Immature natural killer cell (primary cell): ENCODE data around the gene SLC35A2. TPM values are rescaled to one million over a fixed set of nuclear protein-coding genes. Genes with fewer than 3 reads are reported as not detected.

Experiments used
- DNase-seq, 3 donors: peaks; one replicate each; pipeline ENCODE4 v3.0.0; 2022; ENCODE audit warnings: mixed read lengths in 1 of 3
- H3K27ac Mint-ChIP-seq, 6 donors: one replicate each; pipeline ENCODE4 v1.8.0; 2020; ENCODE audit warnings: mixed read lengths in 6 of 6, mild to moderate bottlenecking in 5 of 6, inconsistent platforms in 4 of 6, moderate library complexity in 3 of 6
- H3K27me3 Mint-ChIP-seq, 3 donors: one replicate each; pipeline ENCODE4 v1.8.0; 2020 to 2021; ENCODE audit warnings: low read depth in 3 of 3, mild to moderate bottlenecking in 3 of 3, mixed read lengths in 3 of 3, moderate library complexity in 3 of 3, inconsistent platforms in 1 of 3
- H3K36me3 Mint-ChIP-seq, 3 donors: one replicate each; pipeline ENCODE4 v1.8.0; 2020; ENCODE audit warnings: mixed read lengths in 3 of 3, inconsistent platforms in 2 of 3, mild to moderate bottlenecking in 2 of 3
- H3K4me1 Mint-ChIP-seq, 2 donors: one replicate each; pipeline ENCODE4 v1.8.0; 2020; ENCODE audit warnings: inconsistent platforms in 2 of 2, mild to moderate bottlenecking in 2 of 2, mixed read lengths in 2 of 2, moderate library complexity in 1 of 2
- H3K4me3 Mint-ChIP-seq, 5 donors: one replicate each; pipeline ENCODE4 v1.8.0; 2020; ENCODE audit warnings: mild to moderate bottlenecking in 5 of 5, mixed read lengths in 5 of 5, inconsistent platforms in 3 of 5, moderate library complexity in 3 of 5
- H3K9me3 Mint-ChIP-seq, 6 donors: one replicate each; pipeline ENCODE4 v1.8.0; 2020; ENCODE audit warnings: mild to moderate bottlenecking in 6 of 6, mixed read lengths in 6 of 6, inconsistent platforms in 4 of 6, moderate library complexity in 3 of 6
- polyA plus RNA-seq, 3 donors: library from polyadenylated mRNA; unstranded; fragments of 300-500 nt; fragmentation: Illumina TruSeq; gene quantifications; one replicate each; pipeline ENCODE4 v1.2.3, GENCODE V29; 2021

The SLC35A2 gene
- polyA plus RNA-seq: 10 to 100 TPM; 17.0 to 20.6 (median 20.2) TPM

- peak; percentile 87 to 88 (median 87) for DNase-seq
- Mint-ChIP-seq H3K27me3 (peaks cover 13 to 29% (median 17%) of the 10 kb centered on the region in 3 donors), H3K36me3 (peaks cover 0 to 14% (median 0%) of the 10 kb centered on the region in 3 donors), H3K4me1 (peaks cover 39 to 45% of the 10 kb centered on the region in 2 donors), H3K27ac (peak within 1 kb of the TSS; percentile 93 to 97 (median 96)), H3K9me3 (peaks cover 0 to 2% (median 0%) of the 10 kb centered on the region in 6 donors), H3K4me3 (peak within 1 kb of the TSS; percentile 89 to 94 (median 93))
Observed at GRCh38 chrX:48911412-48912182, at the start of gene SLC35A2. Gene SLC35A2 (minus strand): TSS chrX:48911646. CDS start chrX:48911636, 10 bp downstream.

DNA sequence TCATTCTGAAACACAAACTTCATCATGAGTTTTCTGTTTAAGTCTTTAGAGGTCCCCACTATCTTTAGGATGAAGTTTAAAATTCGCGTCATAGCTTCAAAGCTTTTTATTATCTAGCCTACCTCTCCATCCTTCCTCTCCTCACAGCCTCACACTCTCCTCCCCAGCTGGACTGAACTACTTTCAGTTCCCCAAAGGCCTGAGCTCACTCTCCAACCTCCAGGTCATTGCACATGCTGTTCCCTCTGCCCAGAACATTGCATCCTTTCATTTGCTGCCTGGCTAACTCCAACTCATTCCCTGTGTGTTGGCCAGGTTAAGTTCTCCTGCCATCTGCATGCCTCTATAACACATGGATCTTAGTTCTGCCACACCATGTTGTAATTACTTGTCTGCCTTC lies 48.8 kb upstream of the SLC35A2 start:
- no peaks in the 10 kb centered on the region for H3K36me3 Mint-ChIP-seq
- no peak for DNase-seq
- peaks cover 21 to 25% (median 22%) of the 10 kb centered on the region in 3 donors for H3K27me3 Mint-ChIP-seq
- peaks cover 0 to 1% (median 0%) of the 10 kb centered on the region in 6 donors for H3K9me3 Mint-ChIP-seq
- H3K4me3 Mint-ChIP-seq: peak overlapping the region in 4 of 5 donors; percentile 3 to 60 (median 38)
- peaks cover 19 to 20% of the 10 kb centered on the region in 2 donors for H3K4me1 Mint-ChIP-seq
- peak overlapping the region; percentile 5 to 100 (median 68) for H3K27ac Mint-ChIP-seq

- no peak for DNase-seq
- peak overlapping the region; percentile 93 to 100 (median 99) for H3K4me3 Mint-ChIP-seq
- H3K36me3 Mint-ChIP-seq: no peaks in the 10 kb centered on the region
- peaks cover 34 to 36% of the 10 kb centered on the region in 2 donors for H3K4me1 Mint-ChIP-seq
- H3K27me3 Mint-ChIP-seq: peaks cover 21 to 25% (median 22%) of the 10 kb centered on the region in 3 donors
- peaks cover 0 to 1% (median 0%) of the 10 kb centered on the region in 6 donors for H3K9me3 Mint-ChIP-seq
- H3K27ac Mint-ChIP-seq: peak overlapping the region; percentile 99 to 100 (median 100)
Observed at GRCh38 chrX:48958635-48959094, 47.2 kb upstream of the SLC35A2 start.

GRCh38 chrX:48957827-48958634 lies 46.6 kb upstream of the SLC35A2 start:
- no peaks in the 10 kb centered on the region for H3K36me3 Mint-ChIP-seq
- peaks cover 21 to 26% (median 25%) of the 10 kb centered on the region in 3 donors for H3K27me3 Mint-ChIP-seq
- peaks cover 0 to 1% (median 0%) of the 10 kb centered on the region in 6 donors for H3K9me3 Mint-ChIP-seq
- peaks cover 41 to 42% of the 10 kb centered on the region in 2 donors for H3K4me1 Mint-ChIP-seq
- peak overlapping the region; percentile 93 to 100 (median 99) for H3K4me3 Mint-ChIP-seq
- peak overlapping the region; percentile 99 to 100 (median 100) for H3K27ac Mint-ChIP-seq
- DNase-seq: peak; percentile 93 to 96 (median 95)

- Mint-ChIP-seq H3K27me3 (peaks cover 21 to 25% (median 23%) of the 10 kb centered on the region in 3 donors), H3K27ac (peak within 1 kb of the TSS; percentile 99 to 100 (median 100)), H3K9me3 (peaks cover 0 to 1% (median 0%) of the 10 kb centered on the region in 6 donors), H3K4me3 (peak within 1 kb of the TSS; percentile 93 to 100 (median 99)), H3K4me1 (peaks cover 45 to 48% of the 10 kb centered on the region in 2 donors), H3K36me3 (no peaks in the 10 kb centered on the region)
- DNase-seq: peak in 1 of 3 donors; percentile 84
Observed at GRCh38 chrX:48957477-48957826, 46.0 kb upstream of the SLC35A2 start, which contains the start of gene OTUD5. Gene OTUD5 (minus strand): TSS chrX:48957607. CDS start chrX:48957570, 37 bp downstream.

GRCh38 chrX:48956728-48957414 lies 45.4 kb upstream of the SLC35A2 start:
- H3K36me3 Mint-ChIP-seq: no peaks in the 10 kb centered on the region
- H3K4me1 Mint-ChIP-seq: peaks cover 51 to 54% of the 10 kb centered on the region in 2 donors
- peaks cover 21 to 25% (median 21%) of the 10 kb centered on the region in 3 donors for H3K27me3 Mint-ChIP-seq
- peaks cover 0 to 1% (median 0%) of the 10 kb centered on the region in 6 donors for H3K9me3 Mint-ChIP-seq
- H3K4me3 Mint-ChIP-seq: peak overlapping the region; percentile 79 to 85 (median 83)
- peak overlapping the region; percentile 76 to 94 (median 90) for H3K27ac Mint-ChIP-seq
- DNase-seq: peak; percentile 65 to 71 (median 65)

DNA sequence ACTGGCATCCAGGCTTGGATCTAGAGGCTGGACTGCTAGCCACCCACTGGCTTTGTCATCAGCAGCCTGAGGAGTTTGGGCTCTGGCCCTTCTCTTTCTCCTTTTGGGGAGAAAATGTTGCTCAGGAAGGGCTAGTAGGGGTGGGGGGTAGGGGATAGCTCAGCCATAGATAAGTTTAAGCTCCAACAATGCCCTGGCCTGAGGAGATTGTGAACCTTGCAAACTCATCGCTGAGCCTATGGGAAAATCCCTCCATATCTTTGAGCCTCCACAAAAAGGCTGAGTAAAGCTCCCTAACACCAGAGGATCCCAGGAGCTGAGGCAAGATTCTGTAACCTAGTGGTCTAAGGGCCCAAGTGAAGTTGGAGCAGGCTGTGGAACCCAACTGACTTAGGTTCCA lies 37.1 kb upstream of the SLC35A2 start:
- H3K4me1 Mint-ChIP-seq: peaks cover 37 to 42% of the 10 kb centered on the region in 2 donors
- DNase-seq: no peak
- H3K9me3 Mint-ChIP-seq: no peaks in the 10 kb centered on the region
- H3K4me3 Mint-ChIP-seq: no peak overlapping the region
- H3K27me3 Mint-ChIP-seq: peaks cover 0 to 9% (median 6%) of the 10 kb centered on the region in 3 donors
- peak overlapping the region in 1 of 6 donors; percentile 26 for H3K27ac Mint-ChIP-seq
- peaks cover 0 to 4% (median 0%) of the 10 kb centered on the region in 3 donors for H3K36me3 Mint-ChIP-seq

DNA sequence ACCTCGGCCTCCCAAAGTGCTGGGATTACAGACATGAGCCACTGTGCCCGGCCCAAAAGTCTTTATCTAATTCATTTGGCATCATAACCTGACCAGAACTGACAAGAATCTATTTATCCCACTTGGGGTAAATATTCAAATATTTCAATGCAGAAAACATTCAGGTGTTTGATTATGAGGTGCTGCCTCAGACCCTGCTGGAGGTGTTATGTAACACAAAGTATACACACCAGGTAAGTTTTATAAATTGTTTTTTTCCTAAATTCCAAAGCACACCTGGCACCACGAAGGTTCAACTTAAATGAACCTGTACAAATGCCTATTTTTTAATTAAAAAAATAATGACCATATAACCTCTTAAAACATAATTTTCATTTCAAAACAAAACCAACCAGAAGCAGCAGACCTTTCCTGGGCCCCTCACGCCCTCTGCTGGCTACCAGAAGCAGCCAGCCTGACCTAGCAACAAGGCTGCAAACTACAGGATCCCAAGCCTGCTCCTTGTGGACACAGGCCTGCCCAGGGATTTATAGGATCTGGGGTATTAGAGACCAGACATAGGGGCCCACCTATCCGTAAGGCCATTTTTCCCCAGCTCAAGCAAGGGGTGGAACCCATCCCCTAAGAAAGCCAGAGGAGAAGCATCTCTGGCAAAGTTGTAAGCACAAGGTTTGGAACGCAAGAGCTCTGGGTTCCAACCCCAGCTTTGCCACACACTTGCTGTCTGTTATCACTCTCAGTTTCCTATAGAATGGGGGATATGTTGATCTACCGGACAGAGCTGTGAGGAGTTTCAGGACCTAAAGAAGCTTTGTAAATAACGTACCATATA lies 34.3 kb upstream of the SLC35A2 start:
- no peak overlapping the region for H3K4me3 Mint-ChIP-seq
- peaks cover 45 to 50% of the 10 kb centered on the region in 2 donors for H3K4me1 Mint-ChIP-seq
- H3K9me3 Mint-ChIP-seq: no peaks in the 10 kb centered on the region
- peak overlapping the region; percentile 30 to 69 (median 44) for H3K27ac Mint-ChIP-seq
- peak; percentile 42 to 62 (median 61) for DNase-seq
- peaks cover 0 to 10% (median 6%) of the 10 kb centered on the region in 3 donors for H3K27me3 Mint-ChIP-seq
- H3K36me3 Mint-ChIP-seq: peaks cover 0 to 6% (median 4%) of the 10 kb centered on the region in 3 donors

GRCh38 chrX:48942895-48943294 lies 31.4 kb upstream of the SLC35A2 start:
- peaks cover 67 to 72% of the 10 kb centered on the region in 2 donors for H3K4me1 Mint-ChIP-seq
- peaks cover 6 to 10% (median 9%) of the 10 kb centered on the region in 3 donors for H3K27me3 Mint-ChIP-seq
- no peak for DNase-seq
- H3K36me3 Mint-ChIP-seq: peaks cover 0 to 6% (median 0%) of the 10 kb centered on the region in 3 donors
- H3K9me3 Mint-ChIP-seq: no peaks in the 10 kb centered on the region
- H3K4me3 Mint-ChIP-seq: peak overlapping the region in 1 of 5 donors; percentile 79
- H3K27ac Mint-ChIP-seq: peak overlapping the region; percentile 8 to 88 (median 85)

- peak in 1 of 3 donors; percentile 26 for DNase-seq
- H3K4me3 Mint-ChIP-seq: peak overlapping the region; percentile 75 to 91 (median 82)
- no peaks in the 10 kb centered on the region for H3K9me3 Mint-ChIP-seq
- H3K27ac Mint-ChIP-seq: peak overlapping the region; percentile 81 to 99 (median 94)
- H3K36me3 Mint-ChIP-seq: peaks cover 0 to 8% (median under 1%) of the 10 kb centered on the region in 3 donors
- peaks cover 81 to 89% of the 10 kb centered on the region in 2 donors for H3K4me1 Mint-ChIP-seq
- H3K27me3 Mint-ChIP-seq: peaks cover 11 to 15% (median 12%) of the 10 kb centered on the region in 3 donors
Observed at GRCh38 chrX:48940404-48940955, 29.0 kb upstream of the SLC35A2 start.

- Mint-ChIP-seq H3K27me3 (peaks cover 10 to 15% (median 11%) of the 10 kb centered on the region in 3 donors), H3K9me3 (no peaks in the 10 kb centered on the region), H3K4me3 (peak overlapping the region; percentile 75 to 91 (median 82)), H3K27ac (peak overlapping the region; percentile 93 to 99 (median 95)), H3K4me1 (peaks cover 89 to 97% of the 10 kb centered on the region in 2 donors), H3K36me3 (peaks cover 0 to 14% (median 4%) of the 10 kb centered on the region in 3 donors)
- peak in 2 of 3 donors; percentile 17 to 23 for DNase-seq
Observed at GRCh38 chrX:48939524-48940228, 28.2 kb upstream of the SLC35A2 start.
